DND-41 (cell line): ENCODE data around the gene TSG101.

Source experiments
- ATAC-seq: fragments of 200-7000 bp; cut with Tn5 transposase; 3 replicates; pipeline ENCODE4 v1.9.1; 2021; ENCODE audit warnings: low read depth; ENCODE audit not compliant: insufficient read depth
- DNase-seq: peaks from one replicate; pipeline ENCODE4 v3.0.0-alpha.2; 2020
- H2AFZ ChIP-seq: 2 replicates; pipeline ENCODE4 v1.6.0; 2012; ENCODE audit warnings: low read depth, low read length
- H3K27ac ChIP-seq: 2 replicates; pipeline ENCODE4 v1.5.1; 2012; ENCODE audit warnings: low read length, inconsistent platforms
- H3K27me3 ChIP-seq: fragments of 200-600 bp; sonication (generic); 2 replicates; pipeline ENCODE4 v1.6.0; 2012; ENCODE audit warnings: low read length, mild to moderate bottlenecking, inconsistent platforms; ENCODE audit not compliant: insufficient read depth, poor library complexity
- H3K36me3 ChIP-seq: 2 replicates; pipeline ENCODE4 v1.5.1; 2012; ENCODE audit warnings: low read length, inconsistent platforms; ENCODE audit not compliant: insufficient read depth
- H3K4me1 ChIP-seq: 2 replicates; pipeline ENCODE4 v1.5.1; 2012; ENCODE audit warnings: mild to moderate bottlenecking, low read length; ENCODE audit not compliant: insufficient read depth
- H3K4me2 ChIP-seq: 2 replicates; pipeline ENCODE4 v1.6.0; 2012; ENCODE audit warnings: mild to moderate bottlenecking, moderate library complexity, low read length, inconsistent platforms; ENCODE audit not compliant: insufficient read depth
- H3K4me3 ChIP-seq, 2 experiments: fragments of 200-600 bp in 1 of 2; shearing (Covaris generic) in 1 of 2; 2 replicates each; pipeline ENCODE4 v1.5.1; 2012 to 2016; ENCODE audit warnings: inconsistent platforms in 2 of 2, low read length in 2 of 2, mild to moderate bottlenecking in 2 of 2, low read depth in 1 of 2, moderate library complexity in 1 of 2
- H3K79me2 ChIP-seq: 2 replicates; pipeline ENCODE4 v1.6.0; 2012; ENCODE audit warnings: low read length, inconsistent platforms; ENCODE audit not compliant: insufficient read depth
- H3K9ac ChIP-seq: 2 replicates; pipeline ENCODE4 v1.6.0; 2012; ENCODE audit warnings: low read depth, mild to moderate bottlenecking, inconsistent platforms, low read length, moderate library complexity
- H3K9me3 ChIP-seq: 2 replicates; pipeline ENCODE4 v1.5.1; 2012; ENCODE audit warnings: low read length, moderate library complexity, mild to moderate bottlenecking, inconsistent platforms; ENCODE audit not compliant: insufficient read depth, severe bottlenecking
- H4K20me1 ChIP-seq: 2 replicates; pipeline ENCODE4 v1.6.0; 2012; ENCODE audit warnings: low read length; ENCODE audit not compliant: insufficient read depth
- CTCF ChIP-seq: IDR thresholded peaks from 2 replicates; pipeline ENCODE4 v1.5.1; 2012; ENCODE audit warnings: borderline replicate concordance, low read length, moderate library complexity, mild to moderate bottlenecking; ENCODE audit not compliant: poor library complexity, severe bottlenecking; ENCODE audit errors: extremely low read depth
- EZH2 ChIP-seq: IDR thresholded peaks from 3 replicates; pipeline ENCODE4 v1.6.1; 2012; ENCODE audit warnings: borderline replicate concordance, low read depth, mild to moderate bottlenecking, moderate library complexity, low read length, inconsistent platforms; ENCODE audit not compliant: severe bottlenecking

Gene TSG101

GRCh38 chr11:18548001-18548400 is 21.3 kb upstream of the TSG101 start:
- H3K9me3 ChIP-seq: no peaks in the 10 kb centered on the region
- no peak for DNase-seq
- H3K79me2 ChIP-seq: no peaks in the 10 kb centered on the region
- no peak overlapping the region for H3K4me3 ChIP-seq
- H3K27ac ChIP-seq: no peak overlapping the region
- H3K9ac ChIP-seq: no peak overlapping the region
- H2AFZ ChIP-seq: no peak overlapping the region
- no peaks in the 10 kb centered on the region for H4K20me1 ChIP-seq
- TF ChIP-seq EZH2 (no peak), CTCF (no peak)
- peaks cover 10% of the 10 kb centered on the region; the same call in 1 of the 2 replicates for H3K36me3 ChIP-seq
- H3K27me3 ChIP-seq: no peaks in the 10 kb centered on the region
- ATAC-seq: no peak
- H3K4me2 ChIP-seq: no peak overlapping the region
- no peaks in the 10 kb centered on the region for H3K4me1 ChIP-seq

GRCh38 chr11:18540207-18541009 is 13.7 kb upstream of the TSG101 start:
- peaks cover 9% of the 10 kb centered on the region; the same call in 1 of the 2 replicates for H3K36me3 ChIP-seq
- H3K4me2 ChIP-seq: no peak overlapping the region
- no peak overlapping the region for H3K4me3 ChIP-seq
- no peak overlapping the region for H2AFZ ChIP-seq
- no peaks in the 10 kb centered on the region for H3K79me2 ChIP-seq
- DNase-seq: no peak
- no peak overlapping the region for H3K9ac ChIP-seq
- no peaks in the 10 kb centered on the region for H3K27me3 ChIP-seq
- peak; percentile 77; the same call in 2 of the 3 replicates for ATAC-seq
- TF ChIP-seq EZH2 (no peak), CTCF (peak; percentile 66)
- no peaks in the 10 kb centered on the region for H3K4me1 ChIP-seq
- no peaks in the 10 kb centered on the region for H3K9me3 ChIP-seq
- no peaks in the 10 kb centered on the region for H4K20me1 ChIP-seq
- H3K27ac ChIP-seq: no peak overlapping the region

- Histone ChIP-seq H3K4me1 (no peaks in the 10 kb centered on the region), H3K4me3 (no peak overlapping the region), H3K79me2 (no peaks in the 10 kb centered on the region), H3K27ac (no peak overlapping the region), H3K4me2 (no peak overlapping the region), H4K20me1 (no peaks in the 10 kb centered on the region), H3K9ac (no peak overlapping the region), H3K9me3 (no peaks in the 10 kb centered on the region), H3K36me3 (peaks cover 4% of the 10 kb centered on the region; the same call in 1 of the 2 replicates), H2AFZ (no peak overlapping the region), H3K27me3 (no peaks in the 10 kb centered on the region)
- DNase-seq: no peak
- no peak for ATAC-seq
- TF ChIP-seq EZH2 (no peak), CTCF (no peak)
Measured at GRCh38 chr11:18536209-18536608, 9.5 kb upstream of the TSG101 start.
